Measurements from ENCODE around the gene PIM3. TPM values are rescaled to one million over a fixed set of nuclear protein-coding genes. Genes with fewer than 3 reads are reported as not detected.
A peak's percentile ranks its signal among the peaks of the same experiment; 100 is the strongest.

Gene PIM3
- total RNA-seq, 1 experiment from 2014 or later, result 42.9 TPM

- Mint-ChIP-seq H3K36me3 (no peaks in the 10 kb centered on the region), H3K4me3 (no peak overlapping the region), H3K9me3 (no peaks in the 10 kb centered on the region), H3K27ac (no peak overlapping the region), H3K27me3 (ENCODE audit: low read depth) (no peaks in the 10 kb centered on the region), H3K4me1 (peaks cover 8% of the 10 kb centered on the region)
- ChIA-PET CTCF (interaction anchor here (3.6 kb wide), 1 partner anchor 80 kb away, joined by 15 read pairs; no protein-coding TSS in a partner anchor), POLR2A (no interaction called here)
- ATAC-seq (no peak), DNase-seq (ENCODE audit: low spot score) (no peak)
- no peak for TF ChIP-seq TCF7 (CRISPR knock-in tag; IDR thresholded peaks at IDR 0.05; ENCODE audit: low read depth)
- no peak for TF ChIP-seq ATF6 (CRISPR knock-in tag; IDR thresholded peaks at IDR 0.05)
- no peak for TF ChIP-seq TEAD4 (CRISPR knock-in tag; IDR thresholded peaks at IDR 0.05)
Observed at GRCh38 chr22:49949914-49950292, 10.7 kb upstream of the PIM3 start.

GRCh38 chr22:49950396-49950994 is 10.1 kb upstream of the PIM3 start:
- TF ChIP-seq HMGXB4 (CRISPR knock-in tag; IDR thresholded peaks at IDR 0.05) (no peak), TEAD1 (CRISPR knock-in tag; IDR thresholded peaks at IDR 0.05) (no peak), ZNF232 (CRISPR knock-in tag; IDR thresholded peaks at IDR 0.05) (no peak), PRRX2 (CRISPR knock-in tag; IDR thresholded peaks at IDR 0.05) (no peak), GABPB1 (CRISPR knock-in tag; IDR thresholded peaks at IDR 0.05) (no peak), ZNF671 (CRISPR knock-in tag; IDR thresholded peaks at IDR 0.05) (no peak), ZBTB43 (CRISPR knock-in tag; IDR thresholded peaks at IDR 0.05) (no peak)
- DNase-seq (ENCODE audit: low spot score), result no peak
- CTCF ChIA-PET, result interaction anchor here (2.1 to 3.6 kb wide), 2 partner anchors 33 to 80 kb away, joined by 8 to 15 read pairs; no protein-coding TSS in a partner anchor
- H3K9me3 Mint-ChIP-seq, result no peaks in the 10 kb centered on the region
- H3K4me3 Mint-ChIP-seq, result no peak overlapping the region
- no peaks in the 10 kb centered on the region for H3K27me3 Mint-ChIP-seq (ENCODE audit: low read depth)
- H3K36me3 Mint-ChIP-seq, result no peaks in the 10 kb centered on the region
- ATAC-seq, result no peak
- peaks cover 8% of the 10 kb centered on the region for H3K4me1 Mint-ChIP-seq
- POLR2A ChIA-PET, result no interaction called here
- H3K27ac Mint-ChIP-seq, result no peak overlapping the region

- ATAC-seq (no peak), DNase-seq (ENCODE audit: low spot score) (no peak)
- Mint-ChIP-seq H3K27ac (no peak overlapping the region), H3K27me3 (ENCODE audit: low read depth) (no peaks in the 10 kb centered on the region), H3K36me3 (no peaks in the 10 kb centered on the region), H3K4me1 (peaks cover 8% of the 10 kb centered on the region), H3K4me3 (no peak overlapping the region), H3K9me3 (no peaks in the 10 kb centered on the region)
- ChIA-PET CTCF (interaction anchor here (0.8 to 3.6 kb wide), 5 partner anchors 12 to 79 kb away, joined by 3 to 15 read pairs (median 8); no protein-coding TSS in a partner anchor), POLR2A (interaction anchor here (1.0 kb wide), 1 partner anchor 129 kb away, joined by 3 read pairs; no protein-coding TSS in a partner anchor)
- TF ChIP-seq FOXP1 (CRISPR knock-in tag; IDR thresholded peaks at IDR 0.05; ENCODE audit: borderline replicate concordance), result 0 out of 2 replicates have a peak, but pooled peaks have one; percentile 34
- no peak for TF ChIP-seq SP1 (CRISPR knock-in tag; conservative IDR thresholded peaks at IDR 0.05)
Observed at GRCh38 chr22:49951000-49951677, 9.4 kb upstream of the PIM3 start.

GRCh38 chr22:49951678-49951985 is 8.9 kb upstream of the PIM3 start:
- no peaks in the 10 kb centered on the region for H3K36me3 Mint-ChIP-seq
- ATAC-seq (no peak), DNase-seq (ENCODE audit: low spot score) (no peak)
- no peak overlapping the region for H3K27ac Mint-ChIP-seq
- CTCF ChIA-PET, result interaction anchor here (0.8 to 3.6 kb wide), 6 partner anchors 11 to 108 kb away, joined by 3 to 15 read pairs (median 8); no protein-coding TSS in a partner anchor
- no peak for TF ChIP-seq NFYB (CRISPR knock-in tag; conservative IDR thresholded peaks at IDR 0.05; ENCODE audit: low read depth)
- peaks cover 4% of the 10 kb centered on the region for H3K4me1 Mint-ChIP-seq
- H3K9me3 Mint-ChIP-seq, result no peaks in the 10 kb centered on the region
- no peak overlapping the region for H3K4me3 Mint-ChIP-seq
- no peaks in the 10 kb centered on the region for H3K27me3 Mint-ChIP-seq (ENCODE audit: low read depth)
- POLR2A ChIA-PET, result interaction anchor here (1.0 kb wide), 1 partner anchor 129 kb away, joined by 3 read pairs; no protein-coding TSS in a partner anchor
